ENCODE measurements around the gene SBK1.

SBK1 gene

DNA sequence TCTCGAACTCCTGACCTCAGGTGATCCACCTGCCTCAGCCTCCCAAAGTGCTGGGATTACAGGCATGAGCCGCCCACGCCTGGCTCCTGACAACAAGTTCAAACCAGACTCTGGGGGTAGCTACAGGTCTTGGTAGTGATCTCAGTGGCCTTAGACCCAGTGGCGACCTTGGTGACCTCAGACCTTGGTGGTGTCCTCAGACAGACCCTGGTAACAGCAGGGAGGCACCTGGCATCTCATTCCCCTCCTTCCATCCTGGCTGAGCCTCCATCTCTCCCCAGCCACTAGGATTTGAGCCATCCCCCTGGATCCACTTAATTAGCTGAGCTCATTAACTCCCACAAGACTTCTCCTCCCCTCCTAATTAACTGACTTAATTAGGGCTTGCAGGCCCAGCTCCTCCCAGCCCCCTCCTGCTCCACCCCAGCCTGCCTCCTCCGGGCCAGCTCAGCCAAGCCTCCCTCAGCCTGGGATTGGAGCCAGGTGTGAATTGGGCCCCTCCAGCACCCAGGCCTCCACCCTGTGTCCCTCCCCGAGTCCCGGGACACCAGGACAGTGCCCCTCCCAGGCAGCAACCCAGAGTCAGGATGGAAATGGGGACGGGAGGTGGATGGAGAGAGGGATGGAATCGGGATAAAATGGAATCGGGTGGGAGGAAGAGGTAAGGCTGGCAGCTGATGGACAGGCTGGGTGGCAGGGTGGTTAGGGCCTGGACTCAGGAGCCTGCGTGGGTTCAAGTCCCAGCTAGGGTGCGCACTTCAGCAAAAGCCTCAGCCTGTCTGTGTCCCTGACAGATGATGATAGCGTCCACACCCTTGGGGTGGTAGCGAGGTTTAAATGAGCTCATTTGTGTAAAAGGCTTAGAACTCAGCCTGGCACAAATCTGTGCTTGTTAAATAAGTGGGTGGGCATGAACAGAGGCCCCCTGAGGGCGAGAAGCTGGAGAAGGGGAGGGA lies 11.2 kb upstream of the SBK1 start:
- H3K4me2 ChIP-seq = no peak overlapping the region
- H3K4me1 ChIP-seq = peaks cover 24% of the 10 kb centered on the region
- no peaks in the 10 kb centered on the region for H3K9me3 ChIP-seq
- no peak overlapping the region for H3K4me3 ChIP-seq
- TF ChIP-seq Cebpa-rat (IDR thresholded peaks at IDR 0.05) = no peak
- no peak overlapping the region for H3K27ac ChIP-seq
- no peaks in the 10 kb centered on the region for H3K27me3 ChIP-seq
- no peak overlapping the region for H3K9ac ChIP-seq
- peaks cover 12% of the 10 kb centered on the region; the same call in 1 of the 2 replicates for H3K36me3 ChIP-seq
- H4K20me1 ChIP-seq = no peaks in the 10 kb centered on the region

DNA sequence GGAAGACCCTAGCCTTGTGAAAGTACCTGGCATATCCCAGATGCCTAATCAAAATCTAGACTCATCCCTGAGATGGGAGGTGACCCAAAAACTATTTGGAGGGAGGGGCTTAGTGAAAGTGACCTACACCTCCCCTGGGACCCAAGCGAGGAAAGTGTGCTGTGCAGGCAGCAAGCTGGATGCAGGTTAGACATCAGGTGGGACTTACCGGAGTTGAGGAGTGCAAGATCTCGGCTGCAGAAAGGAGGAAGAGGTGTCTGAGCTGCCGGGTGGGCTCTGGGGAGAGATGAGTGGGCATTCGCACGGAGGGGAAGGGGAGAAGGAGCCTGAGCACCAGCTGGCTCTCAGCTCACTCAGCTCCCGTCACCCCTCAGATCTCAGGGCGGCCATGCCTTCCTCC lies 10.3 kb upstream of the SBK1 start:
- H3K4me2 ChIP-seq = no peak overlapping the region
- H4K20me1 ChIP-seq = no peaks in the 10 kb centered on the region
- H3K4me3 ChIP-seq = no peak overlapping the region
- H3K9me3 ChIP-seq = no peaks in the 10 kb centered on the region
- H3K36me3 ChIP-seq = peaks cover 12% of the 10 kb centered on the region; the same call in 1 of the 2 replicates
- TF ChIP-seq Cebpa-rat (IDR thresholded peaks at IDR 0.05) = no peak
- H3K9ac ChIP-seq = no peak overlapping the region
- H3K4me1 ChIP-seq = peaks cover 21% of the 10 kb centered on the region
- H3K27ac ChIP-seq = no peak overlapping the region
- H3K27me3 ChIP-seq = no peaks in the 10 kb centered on the region

DNA sequence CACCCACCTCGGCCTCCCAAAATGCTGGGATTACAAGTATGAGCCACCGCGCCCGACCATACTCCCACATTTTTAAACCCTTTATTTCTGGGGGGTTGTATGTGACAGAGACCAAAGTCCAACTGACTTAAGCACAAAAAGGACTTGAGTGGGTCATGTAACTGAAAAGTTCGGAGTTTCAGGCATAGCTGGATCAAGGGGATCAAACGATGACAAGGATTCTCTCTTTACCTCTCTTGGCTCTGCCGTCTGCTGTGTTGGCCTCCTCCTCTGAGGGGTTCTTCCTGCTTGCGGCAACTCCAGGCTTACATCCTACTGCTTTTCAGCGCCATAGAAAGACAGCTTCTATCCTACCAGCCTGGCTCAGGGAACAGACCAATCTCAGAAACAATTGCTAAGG lies 9.2 kb upstream of the SBK1 start:
- Histone ChIP-seq H3K4me2 (no peak overlapping the region), H3K36me3 (peaks cover 12% of the 10 kb centered on the region; the same call in 1 of the 2 replicates), H3K27me3 (no peaks in the 10 kb centered on the region), H3K9me3 (no peaks in the 10 kb centered on the region), H3K4me3 (no peak overlapping the region), H3K27ac (no peak overlapping the region), H4K20me1 (no peaks in the 10 kb centered on the region), H3K4me1 (peaks cover 19% of the 10 kb centered on the region), H3K9ac (no peak overlapping the region)
- no peak for TF ChIP-seq Cebpa-rat (IDR thresholded peaks at IDR 0.05)

DNA sequence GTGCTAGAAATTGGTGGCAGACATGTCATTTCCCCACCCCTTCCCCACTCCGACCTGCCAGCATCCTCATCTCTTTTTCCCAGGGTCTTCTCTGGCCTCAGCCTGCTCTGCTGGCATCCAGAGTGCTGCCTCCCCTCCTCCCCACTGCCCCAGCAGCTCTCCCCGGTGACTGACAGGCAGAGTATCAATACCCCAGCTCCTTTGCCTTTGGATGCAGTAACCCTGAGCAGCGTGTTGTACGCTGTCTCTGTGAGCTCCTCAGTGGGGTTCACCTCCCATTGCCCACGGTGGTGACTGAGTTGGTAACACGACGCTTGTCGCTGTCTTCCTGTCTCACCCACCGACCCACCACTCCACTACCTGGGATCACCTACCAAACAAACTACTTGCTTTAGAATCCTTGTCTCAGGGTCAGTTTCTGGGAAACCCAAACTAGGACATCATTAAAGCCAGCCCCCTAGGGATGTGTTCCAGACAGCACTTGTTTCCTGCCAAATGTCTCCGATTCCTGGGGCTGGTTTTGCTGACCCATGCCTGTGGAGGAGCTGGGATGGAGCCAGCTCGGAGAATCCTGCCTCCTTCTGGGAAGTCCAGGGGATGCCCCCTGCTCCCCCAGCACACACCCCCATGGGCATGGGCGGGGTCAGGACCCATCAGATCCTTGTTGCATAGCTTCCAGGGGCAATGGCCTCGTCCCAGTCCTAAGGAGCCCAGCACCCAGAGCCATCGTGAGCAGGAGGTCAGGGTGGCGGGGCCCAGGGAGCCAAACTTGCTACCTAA lies 8.3 kb upstream of the SBK1 start:
- TF ChIP-seq Cebpa-rat (IDR thresholded peaks at IDR 0.05) = no peak
- peaks cover 22% of the 10 kb centered on the region for H3K4me1 ChIP-seq
- H3K36me3 ChIP-seq = peaks cover 12% of the 10 kb centered on the region; the same call in 1 of the 2 replicates
- H3K9me3 ChIP-seq = no peaks in the 10 kb centered on the region
- no peaks in the 10 kb centered on the region for H4K20me1 ChIP-seq
- no peak overlapping the region for H3K4me2 ChIP-seq
- no peak overlapping the region for H3K27ac ChIP-seq
- peak overlapping the region; percentile 34; the same call in 1 of the 2 replicates for H3K9ac ChIP-seq
- no peak overlapping the region for H3K4me3 ChIP-seq
- H3K27me3 ChIP-seq = no peaks in the 10 kb centered on the region

DNA sequence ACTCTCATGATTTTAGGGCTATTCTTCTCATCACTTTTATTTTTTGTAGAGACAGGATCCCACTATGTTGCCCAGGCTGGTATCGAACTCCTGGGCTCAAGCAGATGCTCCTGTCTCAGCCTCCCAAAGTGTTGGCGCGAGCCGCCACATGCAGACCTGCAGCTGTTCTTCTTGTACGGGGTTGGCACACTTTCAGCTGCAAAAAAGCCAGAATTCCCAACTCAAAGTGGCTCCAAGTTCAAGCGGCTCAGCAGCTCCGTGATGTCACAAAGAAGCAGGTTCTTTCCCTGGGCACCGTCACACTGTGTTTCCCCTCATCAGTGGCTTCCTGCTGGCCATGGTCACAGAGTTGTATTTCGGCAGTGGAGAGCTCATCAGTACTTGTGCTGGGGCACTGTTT lies 6.7 kb upstream of the SBK1 start:
- Histone ChIP-seq H3K9ac (no peak overlapping the region), H3K9me3 (no peaks in the 10 kb centered on the region), H3K4me1 (peaks cover 32% of the 10 kb centered on the region), H3K36me3 (peaks cover 12% of the 10 kb centered on the region; the same call in 1 of the 2 replicates), H3K27ac (no peak overlapping the region), H3K4me2 (no peak overlapping the region), H3K27me3 (no peaks in the 10 kb centered on the region), H3K4me3 (no peak overlapping the region), H4K20me1 (no peaks in the 10 kb centered on the region)
- no peak for TF ChIP-seq Cebpa-rat (IDR thresholded peaks at IDR 0.05)

DNA sequence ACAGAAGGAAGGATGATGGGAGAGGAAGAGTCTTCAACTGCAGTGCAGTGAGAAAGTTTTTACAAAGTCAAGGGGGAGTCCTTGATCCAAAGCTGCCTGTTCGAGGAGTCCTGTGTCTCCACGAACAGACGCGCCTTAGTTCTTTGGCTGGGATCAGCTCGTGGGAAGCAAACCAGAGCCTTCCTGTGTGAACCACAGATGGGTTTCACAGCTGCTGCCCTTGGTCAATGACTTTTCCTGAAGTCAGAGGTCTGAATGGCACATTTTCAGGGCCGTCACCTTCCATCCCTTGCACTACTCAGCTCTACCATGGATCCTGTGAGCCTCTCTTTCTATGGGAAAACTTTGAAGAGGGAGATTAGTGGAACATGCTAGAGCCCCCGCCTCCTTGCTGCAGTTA lies 4.2 kb upstream of the SBK1 start:
- H3K4me1 ChIP-seq = peaks cover 44% of the 10 kb centered on the region
- no peaks in the 10 kb centered on the region for H3K9me3 ChIP-seq
- TF ChIP-seq Cebpa-rat (IDR thresholded peaks at IDR 0.05) = no peak
- H3K9ac ChIP-seq = no peak overlapping the region
- H3K4me2 ChIP-seq = peak overlapping the region; percentile 89
- H3K27ac ChIP-seq = no peak overlapping the region
- no peaks in the 10 kb centered on the region for H3K27me3 ChIP-seq
- no peaks in the 10 kb centered on the region for H4K20me1 ChIP-seq
- no peak overlapping the region for H3K4me3 ChIP-seq
- H3K36me3 ChIP-seq = peaks cover 12% of the 10 kb centered on the region; the same call in 1 of the 2 replicates

DNA sequence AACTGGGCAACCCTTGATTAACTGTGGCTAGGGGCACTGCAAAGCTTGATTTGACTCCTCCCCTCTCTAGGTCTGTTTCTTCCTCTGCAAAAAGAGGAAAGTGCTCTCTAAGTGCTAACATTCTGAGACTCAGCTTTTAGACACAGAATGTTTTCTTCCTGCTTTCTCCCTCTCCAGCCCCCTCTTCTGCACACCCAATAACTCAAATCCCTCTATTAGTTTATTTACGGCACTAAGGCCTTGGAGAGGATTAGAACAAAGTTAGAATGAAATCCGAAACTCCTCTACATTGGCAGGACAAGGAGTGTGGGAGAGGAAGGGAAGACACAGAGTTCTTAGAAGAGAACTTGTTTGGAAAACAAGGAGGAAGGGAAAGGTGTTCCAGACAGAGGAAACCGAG lies 3.3 kb upstream of the SBK1 start:
- peaks cover 49% of the 10 kb centered on the region for H3K4me1 ChIP-seq
- peaks cover 12% of the 10 kb centered on the region; the same call in 1 of the 2 replicates for H3K36me3 ChIP-seq
- no peaks in the 10 kb centered on the region for H3K9me3 ChIP-seq
- H3K4me2 ChIP-seq = peak overlapping the region; percentile 89
- peaks cover 4% of the 10 kb centered on the region for H4K20me1 ChIP-seq
- TF ChIP-seq Cebpa-rat (IDR thresholded peaks at IDR 0.05) = no peak
- no peak overlapping the region for H3K4me3 ChIP-seq
- H3K9ac ChIP-seq = no peak overlapping the region
- no peak overlapping the region for H3K27ac ChIP-seq
- no peaks in the 10 kb centered on the region for H3K27me3 ChIP-seq

DNA sequence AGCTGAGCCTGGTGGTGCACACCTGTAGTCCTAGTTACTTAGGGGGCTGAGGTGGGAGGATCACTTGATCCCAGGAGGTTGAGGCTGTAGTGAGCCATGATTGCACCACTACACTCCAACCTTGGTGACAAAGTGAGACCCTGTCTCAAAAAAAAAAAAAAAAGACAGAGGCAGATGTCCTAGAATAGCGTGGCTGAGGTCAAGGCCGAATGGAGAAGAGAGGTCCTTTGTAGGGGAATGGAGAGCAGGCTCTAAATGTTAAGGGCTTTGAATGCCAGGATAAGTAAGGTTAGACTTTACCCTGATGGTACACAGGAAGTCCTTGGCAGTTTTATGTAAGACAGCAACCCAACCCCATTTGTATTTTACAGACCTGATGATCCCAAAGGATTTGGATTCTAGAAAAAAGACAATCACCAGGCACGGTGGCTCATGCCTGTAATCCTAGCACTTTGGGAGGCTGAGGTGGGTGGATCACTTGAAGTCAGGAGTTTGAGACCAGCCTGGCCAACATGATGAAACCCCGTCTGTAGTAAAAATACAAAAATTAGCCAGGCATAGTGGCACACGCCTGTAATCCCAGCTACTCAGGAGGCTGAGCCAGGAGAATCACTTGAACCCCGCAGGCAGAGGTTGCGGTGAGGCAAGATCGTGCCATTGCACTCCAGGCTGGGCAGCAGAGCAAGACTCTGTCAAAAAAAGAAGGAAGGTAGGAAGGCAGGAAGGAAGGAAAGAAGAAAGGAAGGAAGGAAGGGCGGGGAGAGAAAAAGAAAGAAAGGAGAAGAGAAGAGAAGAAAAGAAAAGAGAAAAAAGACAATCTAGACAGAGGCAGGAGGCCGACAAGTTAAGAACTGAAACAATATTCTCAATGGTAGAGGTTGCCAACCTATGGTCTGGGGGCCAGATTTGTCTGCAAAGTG lies 2.1 kb upstream of the SBK1 start:
- peak overlapping the region; percentile 37 for H3K4me3 ChIP-seq
- H3K9ac ChIP-seq = 0 out of 2 replicates have a peak overlapping the region, but pooled peaks have one; percentile 35
- peak overlapping the region; percentile 89 for H3K4me2 ChIP-seq

DNA sequence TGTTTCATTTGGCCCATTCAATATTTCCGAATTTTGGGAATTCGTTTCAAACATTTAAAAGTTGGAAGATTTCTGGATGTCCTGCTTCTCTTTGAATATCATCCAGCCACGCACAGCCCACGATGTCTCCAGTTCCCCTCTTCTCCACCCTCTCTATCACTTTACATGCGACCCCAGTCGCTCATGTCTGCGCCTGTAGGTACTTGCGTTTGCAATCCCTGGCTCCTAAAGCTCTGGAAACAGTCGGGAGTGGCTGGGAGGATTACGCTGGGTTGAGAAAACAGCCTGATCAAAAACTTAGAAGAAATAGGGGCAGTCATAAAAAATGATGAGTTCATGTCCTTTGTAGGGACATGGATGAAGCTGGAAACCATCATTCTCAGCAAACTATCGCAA lies 1.5 kb upstream of the SBK1 start:
- peak overlapping the region; percentile 37 for H3K4me3 ChIP-seq
- no peaks in the 10 kb centered on the region for H3K27me3 ChIP-seq
- 0 out of 2 replicates have a peak overlapping the region, but pooled peaks have one; percentile 35 for H3K9ac ChIP-seq
- peak overlapping the region; percentile 89 for H3K4me2 ChIP-seq
- H3K4me1 ChIP-seq = peaks cover 67% of the 10 kb centered on the region
- peaks cover 22% of the 10 kb centered on the region for H4K20me1 ChIP-seq
- peaks cover 2% of the 10 kb centered on the region; the same call in 1 of the 2 replicates for H3K36me3 ChIP-seq
- no peaks in the 10 kb centered on the region for H3K9me3 ChIP-seq
- no peak overlapping the region for H3K27ac ChIP-seq
- no peak for TF ChIP-seq Cebpa-rat (IDR thresholded peaks at IDR 0.05)

More for the DNA sequence above, 2.1 kb upstream of the SBK1 start:
- no peak for TF ChIP-seq Cebpa-rat (IDR thresholded peaks at IDR 0.05)
- H3K4me1 ChIP-seq = peaks cover 61% of the 10 kb centered on the region
- H4K20me1 ChIP-seq = peaks cover 16% of the 10 kb centered on the region
- peaks cover 8% of the 10 kb centered on the region; the same call in 1 of the 2 replicates for H3K36me3 ChIP-seq
- no peaks in the 10 kb centered on the region for H3K9me3 ChIP-seq
- H3K27me3 ChIP-seq = no peaks in the 10 kb centered on the region
- no peak overlapping the region for H3K27ac ChIP-seq
